NCI-H146 treated with DMSO at 0.1 percent for 48 hours (cell line): ENCODE measurements around the gene UPK1B.

Experiments
- DNase-seq: peaks from one replicate; lab custom pipeline; 2025; ENCODE audit not compliant: unreplicated experiment; lab: John Stamatoyannopoulos, UW

Gene UPK1B

DNA sequence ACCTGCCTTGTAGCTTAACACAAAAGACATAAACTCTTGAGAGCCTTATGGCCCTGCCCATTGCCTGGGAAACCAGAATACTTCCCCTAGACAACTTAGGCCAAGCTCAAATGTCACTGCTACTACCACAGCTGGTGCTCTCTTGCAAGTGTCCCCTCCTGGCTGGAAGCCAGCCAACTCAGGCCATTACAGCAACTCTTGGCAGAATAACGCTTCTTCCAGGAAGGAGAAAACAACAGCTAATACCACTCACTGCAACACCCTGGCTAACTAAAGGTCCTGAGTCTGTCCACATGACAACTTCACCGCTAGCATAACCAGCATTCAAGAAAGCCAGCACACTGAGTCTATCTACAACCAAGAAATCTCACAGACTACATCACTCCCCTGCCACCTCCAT, 72.4 kb downstream of the UPK1B start:
- no peak for DNase-seq
